Suprapubic skin (tissue), 4 donors: ENCODE measurements around the gene TRIM65. TPM values are rescaled to one million over a fixed set of nuclear protein-coding genes. Genes with fewer than 3 reads are reported as not detected.

ENCODE experiments used
- DNase-seq, 2 donors: peaks; one replicate each; pipeline ENCODE4 v3.0.0-alpha.2; 2019; ENCODE audit warnings: low spot score in 2 of 2
- H3K27ac ChIP-seq: fragments of 200-600 bp; sonication (generic); one replicate; pipeline ENCODE4 v1.5.1; 2019
- H3K27me3 ChIP-seq: fragments of 200-600 bp; sonication (generic); one replicate; pipeline ENCODE4 v1.5.1; 2019
- H3K36me3 ChIP-seq: fragments of 200-600 bp; sonication (generic); one replicate; pipeline ENCODE4 v1.5.1; 2019
- H3K4me1 ChIP-seq: fragments of 200-600 bp; sonication (generic); one replicate; pipeline ENCODE4 v1.5.1; 2019
- H3K4me3 ChIP-seq: fragments of 200-600 bp; sonication (generic); one replicate; pipeline ENCODE4 v1.5.1; 2019; ENCODE audit warnings: mild to moderate bottlenecking
- H3K9me3 ChIP-seq: fragments of 200-600 bp; sonication (generic); one replicate; pipeline ENCODE4 v1.5.1; 2019
- EP300 ChIP-seq: sonication (generic); formaldehyde crosslinking; IDR thresholded peaks from one replicate; pipeline ENCODE4 v1.6.1; 2017; ENCODE audit warnings: antibody characterized with exemption
- POLR2A ChIP-seq, 2 donors: fragments of 450-650 bp; IDR thresholded peaks; one replicate each; pipeline ENCODE4 v1.6.1; 2017; ENCODE audit warnings: antibody characterized with exemption in 2 of 2, mild to moderate bottlenecking in 2 of 2, moderate library complexity in 2 of 2
- POLR2AphosphoS5 ChIP-seq, 3 donors: sonication (generic); formaldehyde crosslinking; IDR thresholded peaks; one replicate each; pipeline ENCODE4 v1.6.1; 2017; ENCODE audit warnings: antibody characterized with exemption in 3 of 3
- WGBS: methylation state at CpG from one replicate; pipeline ENCODE4 v1.1.5; 2018; 5-methylcytosine and 5-hydroxymethylcytosine counted together
- total RNA-seq, 4 donors: library from RNA; depleted of rRNA; stranded (reverse); fragments of >200 nt; gene quantifications; one replicate each; pipeline ENCODE4 v1.1.0, GENCODE V29; 2016
- TF ChIP-seq, protein P1 (sequence below), 2 donors: fragments of 200-600 bp in 1 of 2; fragments of 450-650 bp in 1 of 2; sonication (generic) in 1 of 2; IDR thresholded peaks; one replicate each; pipeline ENCODE4 v1.5.1; 2016 to 2019; ENCODE audit warnings: antibody characterized with exemption in 2 of 2, mild to moderate bottlenecking in 1 of 2, moderate library complexity in 1 of 2

The TRIM65 gene
- total RNA-seq, 4 donors from 2014 or later = 22.5 to 44.6 (median 32.1) TPM

DNA sequence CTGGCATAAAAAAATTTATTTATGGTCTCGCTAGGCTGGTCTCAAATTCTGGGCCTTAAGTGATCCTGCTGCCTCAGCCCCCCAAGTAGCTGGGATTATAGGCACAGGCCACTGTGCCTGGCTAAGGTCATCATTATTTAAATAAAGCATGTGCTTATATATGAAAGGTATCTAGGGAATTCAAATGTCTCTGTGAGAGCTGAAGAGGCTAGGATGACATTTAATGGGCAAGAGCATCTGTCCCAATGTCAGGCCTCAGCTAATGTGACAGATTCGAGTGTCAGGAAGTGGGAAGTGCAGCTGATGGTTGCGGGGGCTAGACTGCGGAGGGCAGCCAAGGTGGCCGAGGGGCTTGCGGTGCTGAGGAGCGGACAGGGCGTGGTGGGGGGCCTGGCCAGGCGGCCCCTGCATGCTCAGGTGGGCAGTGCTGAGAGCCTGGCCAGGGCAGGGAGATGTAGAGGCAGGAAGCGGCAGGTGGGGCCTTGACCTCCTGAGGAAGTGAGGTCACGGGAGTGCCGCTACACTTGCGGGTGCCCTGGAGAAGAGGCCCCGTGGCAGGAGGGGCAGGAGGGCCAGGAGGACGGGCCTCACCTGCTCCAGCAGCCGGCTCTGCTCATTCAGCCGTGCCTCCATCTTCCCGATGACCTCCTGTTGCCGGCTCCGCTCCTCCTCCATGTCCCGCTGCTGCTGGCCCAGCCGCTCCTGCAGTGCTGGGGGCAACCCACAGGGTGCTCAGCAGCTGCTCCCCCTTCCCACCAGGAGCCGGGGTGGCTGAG is 20.6 kb upstream of the TRIM65 start:
- TF ChIP-seq, protein P1, sequence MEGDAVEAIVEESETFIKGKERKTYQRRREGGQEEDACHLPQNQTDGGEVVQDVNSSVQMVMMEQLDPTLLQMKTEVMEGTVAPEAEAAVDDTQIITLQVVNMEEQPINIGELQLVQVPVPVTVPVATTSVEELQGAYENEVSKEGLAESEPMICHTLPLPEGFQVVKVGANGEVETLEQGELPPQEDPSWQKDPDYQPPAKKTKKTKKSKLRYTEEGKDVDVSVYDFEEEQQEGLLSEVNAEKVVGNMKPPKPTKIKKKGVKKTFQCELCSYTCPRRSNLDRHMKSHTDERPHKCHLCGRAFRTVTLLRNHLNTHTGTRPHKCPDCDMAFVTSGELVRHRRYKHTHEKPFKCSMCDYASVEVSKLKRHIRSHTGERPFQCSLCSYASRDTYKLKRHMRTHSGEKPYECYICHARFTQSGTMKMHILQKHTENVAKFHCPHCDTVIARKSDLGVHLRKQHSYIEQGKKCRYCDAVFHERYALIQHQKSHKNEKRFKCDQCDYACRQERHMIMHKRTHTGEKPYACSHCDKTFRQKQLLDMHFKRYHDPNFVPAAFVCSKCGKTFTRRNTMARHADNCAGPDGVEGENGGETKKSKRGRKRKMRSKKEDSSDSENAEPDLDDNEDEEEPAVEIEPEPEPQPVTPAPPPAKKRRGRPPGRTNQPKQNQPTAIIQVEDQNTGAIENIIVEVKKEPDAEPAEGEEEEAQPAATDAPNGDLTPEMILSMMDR (IDR thresholded peaks at IDR 0.05) = no peak
- no peak for TF ChIP-seq EP300
- TF ChIP-seq POLR2A (IDR thresholded peaks at IDR 0.05) = no peak
- no peak for TF ChIP-seq POLR2AphosphoS5 (IDR thresholded peaks at IDR 0.05)
- Histone ChIP-seq H3K4me1 (no peaks in the 10 kb centered on the region), H3K27me3 (no peaks in the 10 kb centered on the region), H3K4me3 (no peak overlapping the region), H3K9me3 (no peaks in the 10 kb centered on the region), H3K27ac (no peak overlapping the region), H3K36me3 (peaks cover 34% of the 10 kb centered on the region)
- DNase-seq = no peak
- WGBS = 94% methylated on average over 19 of the region's 23 CpGs

DNA sequence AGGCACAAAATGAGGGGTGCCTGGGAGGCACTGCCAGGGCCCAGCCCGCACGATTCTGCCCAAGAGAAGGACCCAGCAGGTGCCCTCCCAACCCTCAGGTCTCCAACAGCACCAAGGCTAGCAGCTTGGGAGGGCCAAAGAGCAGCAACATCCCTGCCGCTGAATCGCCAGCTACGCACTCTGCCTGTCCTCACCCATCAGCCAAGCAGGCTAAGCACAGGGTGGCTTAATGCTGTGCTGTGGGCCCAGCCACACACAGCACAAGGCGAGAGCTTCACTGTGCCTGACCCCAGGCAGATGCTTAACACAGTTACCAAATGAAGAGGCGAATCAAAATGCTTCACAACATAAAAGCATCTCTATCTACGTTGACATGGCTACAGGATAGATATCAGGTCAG is 18.5 kb upstream of the TRIM65 start:
- H3K9me3 ChIP-seq = no peaks in the 10 kb centered on the region
- WGBS = 91% methylated on average over 8 of the region's 8 CpGs
- H3K36me3 ChIP-seq = peaks cover 29% of the 10 kb centered on the region

DNA sequence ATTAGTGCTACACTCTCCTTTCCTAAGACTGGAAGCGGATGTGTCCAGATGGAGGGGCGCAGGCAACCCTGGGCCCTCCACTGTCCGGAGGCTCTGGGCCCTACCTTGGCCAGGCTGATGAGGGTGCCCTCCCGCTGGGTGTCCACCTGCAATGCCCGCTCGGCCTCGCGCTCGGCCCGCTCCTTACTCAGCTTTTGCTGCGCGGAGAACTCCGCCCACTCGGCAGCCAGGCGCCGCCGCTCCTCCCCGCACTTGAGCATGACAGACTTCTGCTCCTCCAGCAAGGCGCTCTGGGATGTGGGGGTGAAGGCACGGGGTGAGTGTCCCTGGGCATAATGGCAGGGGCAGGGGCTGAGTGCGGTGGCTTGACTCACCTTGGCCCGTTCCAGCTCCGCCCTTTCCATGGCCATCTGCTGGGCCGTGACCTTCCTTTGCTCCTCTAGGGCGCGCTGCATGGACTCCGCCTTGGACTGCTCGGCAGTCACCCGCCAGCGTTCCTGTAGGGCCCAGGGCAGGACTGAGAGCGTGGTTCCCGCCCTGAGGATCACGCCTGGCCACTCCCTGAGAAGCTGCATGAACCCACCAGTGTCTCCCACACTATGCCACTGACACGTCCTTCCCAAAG is 18.0 kb upstream of the TRIM65 start:
- Histone ChIP-seq H3K9me3 (no peaks in the 10 kb centered on the region), H3K36me3 (peaks cover 25% of the 10 kb centered on the region), H3K27ac (no peak overlapping the region), H3K4me3 (no peak overlapping the region), H3K4me1 (peaks cover 16% of the 10 kb centered on the region), H3K27me3 (no peaks in the 10 kb centered on the region)
- 84% methylated on average over 29 of the region's 34 CpGs for WGBS
- DNase-seq = no peak
- TF ChIP-seq POLR2A (IDR thresholded peaks at IDR 0.05) (no peak), EP300 (no peak), POLR2AphosphoS5 (IDR thresholded peaks at IDR 0.05) (no peak)
- TF ChIP-seq, protein P1 (IDR thresholded peaks at IDR 0.05) = no peak

More for the DNA sequence above, 18.5 kb upstream of the TRIM65 start:
- Histone ChIP-seq H3K27ac (no peak overlapping the region), H3K4me1 (peaks cover 11% of the 10 kb centered on the region), H3K27me3 (no peaks in the 10 kb centered on the region), H3K4me3 (no peak overlapping the region)
- TF ChIP-seq, protein P1 (IDR thresholded peaks at IDR 0.05) = no peak
- no peak for TF ChIP-seq POLR2AphosphoS5 (IDR thresholded peaks at IDR 0.05)
- no peak for TF ChIP-seq POLR2A (IDR thresholded peaks at IDR 0.05)
- TF ChIP-seq EP300 = no peak
- DNase-seq = no peak

DNA sequence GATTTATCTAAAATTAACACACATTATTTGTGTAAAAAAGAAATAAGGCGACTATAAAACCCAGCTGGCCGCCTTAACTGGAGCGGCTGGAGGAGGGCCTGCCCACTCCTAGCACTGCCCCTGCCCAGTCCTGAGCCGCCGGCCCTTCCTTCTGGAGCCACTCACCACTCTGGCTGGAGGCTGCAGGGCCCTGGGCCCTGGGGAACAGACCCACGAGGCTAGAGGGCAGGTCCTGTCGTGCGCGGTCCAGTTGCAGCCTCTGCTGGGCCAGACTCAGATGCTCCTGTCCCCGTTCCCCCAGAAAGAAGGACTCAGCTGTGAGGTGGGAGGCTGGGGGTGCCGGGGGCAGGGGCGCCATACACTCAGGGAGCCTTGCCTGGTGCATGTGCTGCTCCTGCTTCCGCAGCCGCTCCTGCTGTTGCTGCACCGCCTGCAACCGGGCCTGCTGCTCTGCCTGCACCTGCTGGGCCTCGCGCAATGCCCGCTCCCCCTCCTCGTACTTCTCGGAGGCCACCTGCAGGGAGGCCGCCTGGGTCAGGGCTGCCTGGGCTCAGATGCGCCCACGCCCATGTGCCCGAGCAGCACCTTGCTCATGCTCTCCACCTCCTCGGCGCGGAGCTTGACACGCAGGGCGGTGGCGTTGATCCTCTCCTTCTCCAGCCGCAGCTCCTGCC is 16.9 kb upstream of the TRIM65 start:
- DNase-seq = no peak
- WGBS = 92% methylated on average over 23 of the region's 32 CpGs
- Histone ChIP-seq H3K36me3 (peaks cover 23% of the 10 kb centered on the region), H3K27me3 (no peaks in the 10 kb centered on the region), H3K27ac (no peak overlapping the region), H3K4me3 (no peak overlapping the region), H3K4me1 (peaks cover 27% of the 10 kb centered on the region), H3K9me3 (no peaks in the 10 kb centered on the region)
- TF ChIP-seq, protein P1 (IDR thresholded peaks at IDR 0.05) = no peak
- TF ChIP-seq POLR2A (IDR thresholded peaks at IDR 0.05) (no peak), EP300 (no peak), POLR2AphosphoS5 (IDR thresholded peaks at IDR 0.05) (no peak)

DNA sequence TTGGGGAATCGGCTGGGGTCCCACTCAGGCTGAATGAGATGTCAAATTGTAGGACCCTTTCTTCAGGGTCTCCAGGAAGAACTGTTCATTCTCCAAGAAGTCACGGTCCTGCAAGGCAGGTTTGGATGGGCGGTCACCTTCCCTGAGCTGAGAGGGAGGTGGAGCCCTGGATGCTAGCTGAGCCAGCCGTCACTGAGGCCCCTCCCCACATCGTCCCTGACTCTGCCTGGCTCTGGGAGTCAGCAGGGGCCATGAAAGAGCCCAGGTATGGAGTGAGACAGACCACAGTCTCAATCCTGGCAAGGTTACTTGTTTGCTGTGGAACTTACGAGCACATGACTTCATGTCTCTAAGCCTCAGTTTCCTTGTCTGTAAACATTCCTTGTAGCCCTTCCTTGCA is 13.9 kb upstream of the TRIM65 start:
- Histone ChIP-seq H3K4me3 (no peak overlapping the region), H3K27me3 (no peaks in the 10 kb centered on the region), H3K36me3 (peaks cover 13% of the 10 kb centered on the region), H3K27ac (peak overlapping the region; percentile 52), H3K4me1 (peaks cover 42% of the 10 kb centered on the region), H3K9me3 (no peaks in the 10 kb centered on the region)
- DNase-seq = no peak
- no peak for TF ChIP-seq POLR2AphosphoS5 (IDR thresholded peaks at IDR 0.05)
- TF ChIP-seq, protein P1 (IDR thresholded peaks at IDR 0.05) = no peak
- TF ChIP-seq EP300 = no peak
- 57% methylated on average over 5 of the region's 6 CpGs for WGBS
